DMS53 (cell line): ENCODE data around the gene MALSU1.

Source experiments
- DNase-seq: peaks from one replicate; lab custom pipeline; 2025; lab: John Stamatoyannopoulos, UW

Gene MALSU1

GRCh38 chr7:23298885-23299769 is at the start of gene MALSU1:
Gene MALSU1, plus strand, starts transcription at chr7:23299339. Its CDS starts 14 bp downstream, at chr7:23299353.
- peak; percentile 99 for DNase-seq

GRCh38 chr7:23249486-23249885 is 49.7 kb upstream of the MALSU1 start:
- no peak for DNase-seq

- DNase-seq, result no peak
Measured at GRCh38 chr7:23254051-23254681, 45.0 kb upstream of the MALSU1 start.

DNA sequence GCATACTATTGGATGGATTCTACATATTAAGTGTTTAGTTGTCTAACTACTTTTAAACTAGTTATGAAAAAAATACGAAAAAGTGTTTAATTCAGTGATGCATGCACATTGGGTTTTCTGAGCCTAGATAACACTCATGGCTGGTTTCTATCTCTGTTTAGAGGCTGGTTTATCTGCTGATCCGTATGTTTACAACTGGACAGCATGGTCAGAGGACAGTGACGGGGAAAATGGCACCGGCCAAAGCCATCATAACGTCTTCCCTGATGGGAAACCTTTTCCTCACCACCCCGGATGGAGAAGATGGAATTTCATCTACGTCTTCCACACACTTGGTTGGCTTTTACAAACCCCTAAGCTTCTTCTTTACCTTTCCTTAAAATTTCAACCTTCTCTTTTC is 42.4 kb upstream of the MALSU1 start:
- no peak for DNase-seq

DNA sequence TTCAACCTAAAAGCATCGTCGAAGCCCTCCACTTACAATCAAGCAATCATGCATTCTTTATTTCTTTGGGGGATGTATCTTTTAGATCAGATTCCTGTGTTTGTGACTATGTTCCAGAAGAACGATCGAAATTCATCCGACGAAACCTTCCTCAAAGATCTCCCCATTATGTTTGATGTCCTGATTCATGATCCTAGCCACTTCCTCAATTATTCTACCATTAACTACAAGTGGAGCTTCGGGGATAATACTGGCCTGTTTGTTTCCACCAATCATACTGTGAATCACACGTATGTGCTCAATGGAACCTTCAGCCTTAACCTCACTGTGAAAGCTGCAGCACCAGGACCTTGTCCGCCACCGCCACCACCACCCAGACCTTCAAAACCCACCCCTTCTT is 38.8 kb upstream of the MALSU1 start:
- DNase-seq, result no peak

GRCh38 chr7:23261843-23262452 is 37.2 kb upstream of the MALSU1 start:
- DNase-seq, result peak; percentile 92

- no peak for DNase-seq
Measured at GRCh38 chr7:23264916-23265458, 34.2 kb upstream of the MALSU1 start.

- DNase-seq, result no peak
Measured at GRCh38 chr7:23266918-23267317, 32.2 kb upstream of the MALSU1 start.

DNA sequence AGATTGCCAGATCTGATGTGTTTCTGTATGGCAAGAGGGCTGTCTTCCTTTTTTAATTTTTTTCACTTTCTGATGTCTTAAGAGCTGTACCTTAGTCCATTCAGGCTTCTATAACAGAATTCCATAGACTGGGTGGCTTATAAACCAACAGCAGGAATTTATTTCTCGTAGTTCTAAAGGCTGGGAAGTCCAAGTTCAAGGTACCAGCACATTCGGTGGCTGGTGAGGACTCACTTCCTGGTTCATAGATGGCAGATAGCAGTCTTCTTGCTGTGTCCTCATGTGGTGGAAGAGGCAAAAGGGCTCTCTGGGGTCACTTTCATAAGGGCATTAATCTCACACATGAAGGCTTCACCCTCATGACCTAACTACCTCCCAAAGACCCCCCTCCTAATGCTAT is 31.8 kb upstream of the MALSU1 start:
- DNase-seq, result no peak

DNA sequence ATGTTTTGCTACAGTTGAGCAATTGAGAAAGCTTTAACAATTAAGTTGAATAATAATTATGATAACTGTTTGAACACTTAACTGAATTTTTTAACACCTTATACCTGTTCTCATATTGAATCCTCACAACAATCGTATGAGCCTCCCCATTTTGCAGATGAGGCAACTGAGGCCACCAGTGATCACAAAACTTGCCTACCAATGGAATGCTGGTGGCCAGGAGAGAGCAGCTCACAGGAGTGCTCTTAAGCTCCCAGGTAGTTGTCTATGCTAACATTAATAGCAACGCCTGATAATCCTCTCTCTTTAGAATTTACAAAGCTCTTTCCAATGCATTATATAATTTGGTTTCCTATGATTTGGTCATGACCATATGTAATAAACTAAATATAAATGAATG is 31.0 kb upstream of the MALSU1 start:
- no peak for DNase-seq

DNA sequence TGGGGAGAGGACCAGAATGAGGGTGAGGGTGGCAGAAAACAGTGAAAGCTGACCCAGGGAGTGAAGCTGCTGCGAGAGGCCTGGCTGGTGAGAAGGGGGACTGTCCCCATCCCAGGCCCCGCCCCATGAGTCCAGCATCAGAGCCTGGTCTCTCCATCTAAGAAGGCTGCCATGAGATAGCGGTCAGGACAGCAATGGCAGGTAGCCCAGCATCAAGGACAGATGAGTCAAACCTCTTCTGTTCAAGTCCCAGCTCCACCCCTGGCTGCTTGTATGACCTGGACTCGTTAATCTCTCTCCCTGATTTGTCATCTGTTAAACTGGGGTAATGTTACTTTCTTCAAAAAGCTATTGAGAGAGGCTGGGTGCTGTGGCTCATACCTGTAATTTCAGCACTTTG is 30.4 kb upstream of the MALSU1 start:
- DNase-seq, result peak; percentile 54

DNA sequence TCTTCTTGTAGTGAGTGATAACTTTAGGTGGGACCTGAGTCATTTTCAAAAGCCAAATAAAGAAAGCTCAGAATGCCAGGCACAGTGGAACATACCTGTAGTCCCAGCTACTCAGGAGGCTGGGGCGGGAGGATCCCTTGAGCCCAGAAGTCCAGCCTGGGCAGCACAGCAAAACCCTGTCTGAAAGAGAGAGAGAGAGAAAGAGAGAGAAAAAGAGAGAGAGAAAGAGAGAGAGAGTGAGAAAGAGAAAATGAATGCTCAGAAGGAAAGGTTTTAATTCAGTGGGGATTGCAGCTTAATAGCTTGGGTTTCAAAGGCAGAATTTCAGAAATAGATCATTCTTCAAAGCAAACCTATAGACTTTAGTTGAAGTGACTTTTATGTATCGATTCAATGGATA is 26.9 kb upstream of the MALSU1 start:
- no peak for DNase-seq

- DNase-seq, result peak; percentile 100
Measured at GRCh38 chr7:23273141-23273599, 26.0 kb upstream of the MALSU1 start.

DNA sequence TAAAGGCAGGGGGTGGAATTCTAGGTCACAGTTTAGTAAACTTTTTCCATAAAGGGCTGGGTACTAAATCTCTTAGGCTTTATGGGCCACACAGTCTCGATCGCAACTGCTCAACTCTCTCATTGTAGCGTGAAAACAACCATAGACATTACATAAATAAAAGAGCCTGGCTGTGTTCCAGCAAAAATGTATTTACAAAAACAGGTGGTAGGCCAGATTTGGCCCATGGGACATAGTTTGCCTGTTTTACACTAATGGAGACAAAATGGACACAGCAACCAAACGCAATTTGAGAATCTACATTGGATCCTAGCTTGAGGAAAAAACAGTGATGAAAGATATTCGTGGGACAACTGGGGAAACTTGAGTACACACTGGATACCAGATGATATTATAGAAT is 23.2 kb upstream of the MALSU1 start:
- no peak for DNase-seq

- peak; percentile 30 for DNase-seq
Measured at GRCh38 chr7:23276376-23276775, 22.8 kb upstream of the MALSU1 start.

DNA sequence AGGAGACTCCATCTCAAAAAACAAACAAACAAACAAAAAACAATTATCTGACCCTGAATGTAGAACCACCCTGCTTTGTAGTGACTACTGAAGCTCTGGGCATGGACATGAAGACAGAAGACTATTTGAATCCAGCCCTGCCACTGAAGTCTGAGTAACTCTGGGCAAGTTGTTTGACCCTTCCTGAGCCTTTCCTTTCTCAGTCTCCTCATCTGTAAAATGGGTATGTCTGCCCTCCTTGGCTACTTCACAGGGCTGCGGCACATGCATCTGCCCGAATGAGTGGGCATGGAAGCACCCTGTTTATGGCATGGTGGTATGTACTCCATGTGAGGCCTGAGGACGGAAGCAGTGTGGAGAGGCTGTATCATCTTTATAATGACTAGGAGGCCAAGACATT is 22.2 kb upstream of the MALSU1 start:
- DNase-seq, result no peak

DNA sequence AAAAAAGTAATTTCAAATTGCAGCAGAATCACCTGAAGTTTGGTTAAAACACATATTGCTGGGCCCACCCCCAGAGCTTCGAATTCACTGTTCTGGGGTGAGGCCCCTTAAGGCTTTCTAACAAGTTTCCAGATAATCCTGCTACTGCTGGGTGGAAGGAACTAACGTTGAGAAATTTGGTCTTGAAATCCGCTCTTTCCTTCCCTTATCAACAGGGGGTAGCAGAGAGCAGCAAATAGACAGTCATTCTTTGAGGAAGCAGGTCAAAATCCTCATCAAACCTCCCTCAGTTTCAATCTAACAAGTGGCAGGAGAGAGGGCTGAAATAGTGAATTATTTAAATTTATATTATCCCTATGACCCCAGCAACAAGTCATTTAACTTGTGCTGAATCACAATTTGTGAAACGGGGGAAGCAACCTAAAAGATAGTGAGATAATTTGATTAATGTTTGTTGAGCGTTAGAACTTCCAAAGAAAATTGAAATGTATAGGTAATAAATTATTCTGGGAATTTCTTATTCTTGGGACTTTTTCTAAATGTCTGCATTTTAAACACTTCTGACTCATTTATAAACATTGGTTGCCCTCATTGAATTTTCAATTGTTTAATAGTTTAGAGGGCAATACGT is 21.7 kb upstream of the MALSU1 start:
- DNase-seq, result peak; percentile 90

DNA sequence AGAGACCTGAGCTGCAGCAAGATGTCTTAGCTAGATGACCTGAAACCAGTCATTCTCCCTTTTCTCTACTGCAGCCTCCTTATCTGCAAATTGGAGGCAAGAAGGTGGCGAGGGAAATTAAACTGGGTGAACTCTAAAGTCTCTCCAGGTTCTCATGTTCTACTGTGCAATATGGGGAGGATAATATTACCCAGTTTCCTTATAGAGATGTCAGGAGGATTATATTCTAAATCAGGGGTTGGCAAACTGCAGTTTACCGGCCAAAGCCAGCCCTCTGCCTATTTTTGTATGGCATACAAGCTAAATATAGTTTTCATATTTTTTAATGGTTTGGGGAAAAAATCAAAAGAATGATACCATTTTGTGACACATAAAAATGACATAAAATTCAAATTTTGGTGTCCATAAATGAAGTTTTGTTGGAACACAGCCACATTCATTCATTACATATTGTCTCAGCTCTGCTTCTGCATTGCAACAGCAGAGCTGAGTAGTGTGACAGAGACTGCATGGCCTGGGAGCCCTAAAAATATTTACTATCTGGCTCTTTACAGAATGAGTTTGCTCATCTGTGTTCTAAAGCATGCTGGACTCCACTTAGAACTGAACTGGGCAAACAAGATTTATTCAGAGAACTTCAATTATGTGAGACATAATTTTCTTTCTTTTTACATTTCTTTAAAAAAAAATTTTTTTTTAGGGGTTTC is 19.2 kb upstream of the MALSU1 start:
- DNase-seq, result no peak

- DNase-seq, result no peak
Measured at GRCh38 chr7:23283086-23283485, 16.1 kb upstream of the MALSU1 start.

- DNase-seq, result no peak
Measured at GRCh38 chr7:23284871-23285270, 14.3 kb upstream of the MALSU1 start.
